GM18951 (cell line): ENCODE measurements around the gene SLC9A3.

Experiments
- POLR2A ChIP-seq: IDR thresholded peaks from 4 replicates; pipeline ENCODE4 v1.6.1; 2011; ENCODE audit warnings: mild to moderate bottlenecking; ENCODE audit not compliant: insufficient read length, insufficient read depth; ENCODE audit errors: extremely low read depth
- in situ Hi-C: fragments of 300-500 bp; cut with MboI; formaldehyde crosslinking; loops from one replicate; pipeline ENCODE4 v1.12.0; 2022; ENCODE audit warnings: low sequenced_read_pairs, mixed read lengths, inconsistent platforms; ENCODE audit not compliant: unreplicated experiment

The SLC9A3 gene

GRCh38 chr5:465591-466403 is 58.5 kb downstream of the SLC9A3 start:
- no peak for TF ChIP-seq POLR2A
- in situ Hi-C loops: no loop called here

GRCh38 chr5:464843-465590 is 59.2 kb downstream of the SLC9A3 start:
- in situ Hi-C loops: no loop called here
- TF ChIP-seq POLR2A: no peak

- TF ChIP-seq POLR2A: no peak
- in situ Hi-C loops: no loop called here
Observed at GRCh38 chr5:464446-464842, 59.8 kb downstream of the SLC9A3 start.

GRCh38 chr5:463952-464351 is 60.3 kb downstream of the SLC9A3 start:
- no peak for TF ChIP-seq POLR2A
- in situ Hi-C loops: no loop called here

- in situ Hi-C loops: no loop called here
- no peak for TF ChIP-seq POLR2A
Observed at GRCh38 chr5:463301-463700, 60.9 kb downstream of the SLC9A3 start.

GRCh38 chr5:462051-462481 is 62.2 kb downstream of the SLC9A3 start:
- in situ Hi-C loops: no loop called here
- no peak for TF ChIP-seq POLR2A

- no peak for TF ChIP-seq POLR2A
- in situ Hi-C loops: no loop called here
Observed at GRCh38 chr5:460273-460625, 64.0 kb downstream of the SLC9A3 start.

- in situ Hi-C loops: no loop called here
- TF ChIP-seq POLR2A: no peak
Observed at GRCh38 chr5:459562-460272, 64.5 kb downstream of the SLC9A3 start.

GRCh38 chr5:458547-459353 is 65.5 kb downstream of the SLC9A3 start:
- in situ Hi-C loops: no loop called here
- TF ChIP-seq POLR2A: no peak

GRCh38 chr5:457195-457961 is 66.9 kb downstream of the SLC9A3 start:
- in situ Hi-C loops: no loop called here
- TF ChIP-seq POLR2A: no peak

GRCh38 chr5:456351-457194 is 67.7 kb downstream of the SLC9A3 start:
- no peak for TF ChIP-seq POLR2A
- in situ Hi-C loops: no loop called here

GRCh38 chr5:455806-456205 is 68.4 kb downstream of the SLC9A3 start:
- no peak for TF ChIP-seq POLR2A
- in situ Hi-C loops: no loop called here

- TF ChIP-seq POLR2A: no peak
- in situ Hi-C loops: no loop called here
Observed at GRCh38 chr5:454936-455335, 69.3 kb downstream of the SLC9A3 start.
